ENCODE measurements around the gene SLFN5. TPM values are rescaled to one million over a fixed set of nuclear protein-coding genes. Genes with fewer than 3 reads are reported as not detected.
"Not testable (repeated sequence)": the region's sequence is repeated elsewhere in the genome, so short reads cannot be mapped to it uniquely, and the experiment has no call there.

Gene SLFN5
- total RNA-seq, result 114 and 129 TPM in 2 replicates

DNA sequence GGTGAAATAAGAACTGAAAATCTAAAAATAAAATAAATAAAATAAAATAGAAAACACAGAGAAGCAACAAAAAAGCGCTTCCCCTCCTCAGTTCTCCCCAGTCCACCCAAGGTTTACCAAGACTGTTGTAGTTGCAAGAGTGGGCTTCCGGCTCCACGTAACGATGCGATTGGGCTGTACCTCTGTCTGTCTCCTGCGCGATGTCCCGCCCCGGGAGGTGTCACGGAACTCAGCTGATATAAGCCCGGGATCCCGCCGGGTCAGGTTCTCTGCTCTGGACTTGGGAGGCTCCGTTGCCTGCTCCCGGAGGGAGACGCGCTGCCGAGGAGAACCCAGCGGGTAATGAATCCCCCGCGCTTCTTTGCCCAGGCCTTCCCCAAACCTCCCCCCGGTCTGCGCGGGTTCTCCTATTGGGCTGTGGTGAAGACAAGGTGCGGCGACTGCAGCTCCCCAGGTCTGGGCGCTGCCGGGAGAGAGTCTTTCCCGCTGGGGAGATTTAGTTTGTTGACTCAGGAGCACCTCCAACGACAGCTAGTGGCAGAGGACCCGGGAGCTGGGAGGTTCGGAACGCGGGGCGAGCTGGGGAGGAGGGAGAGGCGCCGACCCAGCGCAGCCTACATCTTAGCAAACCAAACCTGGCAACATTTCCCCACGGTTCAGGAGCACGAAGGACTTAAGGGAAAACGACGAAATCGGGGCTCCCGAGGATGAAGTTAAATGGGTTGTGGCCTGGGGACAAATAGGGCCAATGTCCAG is at the start of gene SLFN5:
TSS of gene SLFN5 (plus strand) at position 268 of the 756 bp plus-strand sequence. CDS start 15,619 bp downstream, outside the sequence.
- no peaks in the 10 kb centered on the region for H3K27me3 ChIP-seq (ENCODE audit: control insufficient read depth, insufficient read depth, low read length)
- no peaks in the 10 kb centered on the region for H3K36me3 ChIP-seq (ENCODE audit: control insufficient read depth, insufficient read depth, low read length)
- TF ChIP-seq, protein P1, sequence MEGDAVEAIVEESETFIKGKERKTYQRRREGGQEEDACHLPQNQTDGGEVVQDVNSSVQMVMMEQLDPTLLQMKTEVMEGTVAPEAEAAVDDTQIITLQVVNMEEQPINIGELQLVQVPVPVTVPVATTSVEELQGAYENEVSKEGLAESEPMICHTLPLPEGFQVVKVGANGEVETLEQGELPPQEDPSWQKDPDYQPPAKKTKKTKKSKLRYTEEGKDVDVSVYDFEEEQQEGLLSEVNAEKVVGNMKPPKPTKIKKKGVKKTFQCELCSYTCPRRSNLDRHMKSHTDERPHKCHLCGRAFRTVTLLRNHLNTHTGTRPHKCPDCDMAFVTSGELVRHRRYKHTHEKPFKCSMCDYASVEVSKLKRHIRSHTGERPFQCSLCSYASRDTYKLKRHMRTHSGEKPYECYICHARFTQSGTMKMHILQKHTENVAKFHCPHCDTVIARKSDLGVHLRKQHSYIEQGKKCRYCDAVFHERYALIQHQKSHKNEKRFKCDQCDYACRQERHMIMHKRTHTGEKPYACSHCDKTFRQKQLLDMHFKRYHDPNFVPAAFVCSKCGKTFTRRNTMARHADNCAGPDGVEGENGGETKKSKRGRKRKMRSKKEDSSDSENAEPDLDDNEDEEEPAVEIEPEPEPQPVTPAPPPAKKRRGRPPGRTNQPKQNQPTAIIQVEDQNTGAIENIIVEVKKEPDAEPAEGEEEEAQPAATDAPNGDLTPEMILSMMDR (IDR thresholded peaks at IDR 0.05; ENCODE audit: insufficient read depth, low read length, poor library complexity, severe bottlenecking), result no peak
- H3K4me3 ChIP-seq (ENCODE audit: low read depth, low read length), result peak within 1 kb of the TSS; percentile 94
- no peak for DNase-seq (ENCODE audit: low read depth)

DNA sequence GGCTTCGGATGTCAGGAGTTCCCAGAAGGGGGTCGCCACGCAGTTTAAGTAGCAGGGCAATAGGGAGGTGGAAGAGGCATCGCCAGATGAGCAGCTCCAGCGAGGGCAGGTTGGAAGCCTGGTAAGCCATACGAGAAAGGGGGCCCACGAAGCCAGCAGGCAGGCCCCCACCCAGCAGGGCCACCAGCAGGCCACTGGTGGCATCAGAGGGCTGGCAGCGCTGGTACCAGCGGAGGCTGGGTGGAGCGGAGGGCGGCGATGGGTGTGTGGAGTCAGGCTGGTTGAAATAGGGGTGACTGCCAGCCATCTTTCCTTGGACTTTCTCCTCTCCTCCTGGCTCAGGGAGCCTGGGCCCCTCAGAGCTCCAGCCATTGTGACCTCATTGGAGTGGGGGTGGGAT is 48.9 kb upstream of the SLFN5 start, which contains the start of gene SLC35G3:
TSS of gene SLC35G3 (minus strand) at position 393 of the 400 bp plus-strand sequence. CDS start at position 307, 86 bp downstream.
- not testable (repeated sequence) for DNase-seq (ENCODE audit: low read depth); H3K27me3 ChIP-seq (ENCODE audit: control insufficient read depth, insufficient read depth, low read length); H3K36me3 ChIP-seq (ENCODE audit: control insufficient read depth, insufficient read depth, low read length); H3K4me3 ChIP-seq (ENCODE audit: low read depth, low read length)

DNA sequence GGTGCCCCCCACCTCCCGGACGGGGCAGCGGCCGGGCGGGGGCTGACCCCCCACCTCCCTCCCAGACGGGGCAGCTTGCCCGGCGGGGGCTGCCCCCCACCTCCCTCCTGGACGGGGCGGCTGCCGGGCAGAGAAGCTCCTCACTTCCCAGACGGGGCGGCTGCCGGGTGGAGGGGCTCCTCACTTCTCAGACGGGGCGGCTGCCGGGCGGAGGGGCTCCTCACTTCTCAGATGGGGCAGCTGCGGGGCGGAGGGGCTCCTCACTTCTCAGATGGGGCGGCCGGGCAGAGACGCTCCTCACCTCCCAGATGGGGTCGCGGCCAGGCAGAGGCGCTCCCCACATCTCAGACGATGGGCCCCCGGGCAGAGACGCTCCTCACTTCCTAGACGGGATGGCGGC is 47.8 kb upstream of the SLFN5 start:
- not testable (repeated sequence) for DNase-seq (ENCODE audit: low read depth); H3K27me3 ChIP-seq (ENCODE audit: control insufficient read depth, insufficient read depth, low read length); H3K36me3 ChIP-seq (ENCODE audit: control insufficient read depth, insufficient read depth, low read length); H3K4me3 ChIP-seq (ENCODE audit: low read depth, low read length)

DNA sequence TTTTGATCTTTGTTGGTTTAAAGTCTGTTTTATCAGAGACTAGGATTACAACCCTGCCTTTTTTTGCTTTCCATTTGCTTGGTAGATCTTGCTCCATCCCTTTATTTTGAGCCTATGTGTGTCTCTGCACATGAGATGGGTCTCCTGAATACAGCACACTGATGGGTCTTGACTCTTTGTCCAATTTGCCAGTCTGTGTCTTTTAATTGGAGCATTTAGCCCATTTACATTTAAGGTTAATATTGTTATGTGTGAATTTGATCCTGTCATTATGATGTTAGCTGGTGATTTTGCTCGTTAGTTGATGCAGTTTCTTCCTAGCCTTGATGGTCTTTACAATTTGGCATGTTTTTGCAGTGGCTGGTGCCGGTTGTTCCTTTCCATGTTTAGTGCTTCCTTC is 40.3 kb upstream of the SLFN5 start:
- not testable (repeated sequence) for H3K36me3 ChIP-seq (ENCODE audit: control insufficient read depth, insufficient read depth, low read length); DNase-seq (ENCODE audit: low read depth); H3K27me3 ChIP-seq (ENCODE audit: control insufficient read depth, insufficient read depth, low read length); H3K4me3 ChIP-seq (ENCODE audit: low read depth, low read length)

DNA sequence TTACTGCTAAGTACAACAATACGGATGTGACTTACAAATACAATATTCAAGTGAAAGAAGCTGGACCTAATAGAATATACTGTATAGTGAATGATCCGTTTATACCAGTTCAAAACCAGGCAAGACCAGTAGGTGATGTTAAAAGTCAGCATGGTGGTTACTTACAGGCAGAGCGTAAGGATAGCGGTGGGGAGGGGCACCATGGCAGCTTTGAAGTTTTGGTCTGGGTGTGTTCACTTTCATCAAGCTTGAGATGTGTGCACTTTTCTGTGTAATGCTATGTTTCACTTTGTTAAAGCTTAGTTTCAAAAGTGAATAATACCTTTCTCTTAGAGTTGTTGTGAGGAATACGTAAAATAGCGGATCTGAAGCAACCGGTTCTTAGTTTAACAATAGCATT is 32.1 kb upstream of the SLFN5 start:
- TF ChIP-seq, protein P1 (IDR thresholded peaks at IDR 0.05; ENCODE audit: insufficient read depth, low read length, poor library complexity, severe bottlenecking), result no peak
- H3K27me3 ChIP-seq (ENCODE audit: control insufficient read depth, insufficient read depth, low read length), result no peaks in the 10 kb centered on the region
- no peak overlapping the region for H3K4me3 ChIP-seq (ENCODE audit: low read depth, low read length)
- no peak for DNase-seq (ENCODE audit: low read depth)
- no peaks in the 10 kb centered on the region for H3K36me3 ChIP-seq (ENCODE audit: control insufficient read depth, insufficient read depth, low read length)

DNA sequence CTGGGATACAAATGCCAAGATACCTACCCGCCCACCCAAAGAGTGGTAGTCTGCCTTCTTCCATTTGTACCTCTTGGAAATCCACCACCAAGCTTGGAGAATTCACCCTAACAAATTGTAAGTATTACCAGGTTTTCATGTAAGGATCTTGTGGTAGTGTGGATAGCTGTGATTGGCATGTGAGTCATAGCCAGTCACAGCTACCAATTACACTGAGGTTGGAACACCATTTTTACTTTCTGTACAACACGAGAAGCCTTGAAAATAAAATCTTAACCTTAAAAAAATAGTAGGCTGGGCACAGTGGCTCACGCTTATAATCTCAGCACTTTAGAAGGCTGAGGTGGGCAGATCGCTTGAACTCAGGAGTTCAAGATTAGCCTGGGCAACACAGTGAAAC is 30.2 kb upstream of the SLFN5 start:
- Histone ChIP-seq H3K4me3 (ENCODE audit: low read depth, low read length) (no peak overlapping the region), H3K36me3 (ENCODE audit: control insufficient read depth, insufficient read depth, low read length) (no peaks in the 10 kb centered on the region), H3K27me3 (ENCODE audit: control insufficient read depth, insufficient read depth, low read length) (no peaks in the 10 kb centered on the region)
- no peak for DNase-seq (ENCODE audit: low read depth)
- TF ChIP-seq, protein P1 (IDR thresholded peaks at IDR 0.05; ENCODE audit: insufficient read depth, low read length, poor library complexity, severe bottlenecking), result no peak

DNA sequence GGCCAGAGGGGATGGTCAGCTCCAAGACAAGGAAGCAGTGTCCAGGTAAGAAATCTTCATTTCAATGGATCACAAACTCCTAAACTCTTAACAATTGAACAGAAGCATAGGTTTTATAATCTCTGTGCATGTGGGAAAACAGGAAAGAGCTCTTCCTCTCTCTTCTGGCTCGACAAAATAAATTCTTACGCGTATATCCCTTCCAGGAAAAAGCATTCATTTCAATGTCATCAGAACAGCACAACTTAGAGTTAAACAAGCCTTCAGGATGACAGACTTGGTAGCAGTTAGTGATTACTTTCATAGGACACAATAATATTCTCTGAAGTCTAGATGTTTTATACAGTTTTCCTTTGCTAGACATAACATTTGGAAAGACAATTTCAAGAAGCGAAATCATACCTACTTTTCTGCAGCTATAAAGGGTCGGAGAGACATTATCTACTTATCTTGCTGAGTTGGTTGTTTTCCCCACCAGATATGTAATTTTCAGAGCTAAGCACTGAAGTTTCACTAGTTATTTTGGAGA is 29.4 kb upstream of the SLFN5 start:
- TF ChIP-seq, protein P1 (IDR thresholded peaks at IDR 0.05; ENCODE audit: insufficient read depth, low read length, poor library complexity, severe bottlenecking), result no peak
- DNase-seq (ENCODE audit: low read depth), result no peak

More for the DNA sequence above, 29.4 kb upstream of the SLFN5 start:
- H3K36me3 ChIP-seq (ENCODE audit: control insufficient read depth, insufficient read depth, low read length), result no peaks in the 10 kb centered on the region
- no peak overlapping the region for H3K4me3 ChIP-seq (ENCODE audit: low read depth, low read length)
- no peaks in the 10 kb centered on the region for H3K27me3 ChIP-seq (ENCODE audit: control insufficient read depth, insufficient read depth, low read length)

Measured in kidney epithelial cell (primary cell).